ENCODE measurements around the gene NUP85. TPM values are rescaled to one million over a fixed set of nuclear protein-coding genes. Genes with fewer than 3 reads are reported as not detected.

NUP85 gene, protein sequence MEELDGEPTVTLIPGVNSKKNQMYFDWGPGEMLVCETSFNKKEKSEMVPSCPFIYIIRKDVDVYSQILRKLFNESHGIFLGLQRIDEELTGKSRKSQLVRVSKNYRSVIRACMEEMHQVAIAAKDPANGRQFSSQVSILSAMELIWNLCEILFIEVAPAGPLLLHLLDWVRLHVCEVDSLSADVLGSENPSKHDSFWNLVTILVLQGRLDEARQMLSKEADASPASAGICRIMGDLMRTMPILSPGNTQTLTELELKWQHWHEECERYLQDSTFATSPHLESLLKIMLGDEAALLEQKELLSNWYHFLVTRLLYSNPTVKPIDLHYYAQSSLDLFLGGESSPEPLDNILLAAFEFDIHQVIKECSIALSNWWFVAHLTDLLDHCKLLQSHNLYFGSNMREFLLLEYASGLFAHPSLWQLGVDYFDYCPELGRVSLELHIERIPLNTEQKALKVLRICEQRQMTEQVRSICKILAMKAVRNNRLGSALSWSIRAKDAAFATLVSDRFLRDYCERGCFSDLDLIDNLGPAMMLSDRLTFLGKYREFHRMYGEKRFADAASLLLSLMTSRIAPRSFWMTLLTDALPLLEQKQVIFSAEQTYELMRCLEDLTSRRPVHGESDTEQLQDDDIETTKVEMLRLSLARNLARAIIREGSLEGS
- total RNA-seq = 26.8 and 38.6 TPM in 2 replicates

DNA sequence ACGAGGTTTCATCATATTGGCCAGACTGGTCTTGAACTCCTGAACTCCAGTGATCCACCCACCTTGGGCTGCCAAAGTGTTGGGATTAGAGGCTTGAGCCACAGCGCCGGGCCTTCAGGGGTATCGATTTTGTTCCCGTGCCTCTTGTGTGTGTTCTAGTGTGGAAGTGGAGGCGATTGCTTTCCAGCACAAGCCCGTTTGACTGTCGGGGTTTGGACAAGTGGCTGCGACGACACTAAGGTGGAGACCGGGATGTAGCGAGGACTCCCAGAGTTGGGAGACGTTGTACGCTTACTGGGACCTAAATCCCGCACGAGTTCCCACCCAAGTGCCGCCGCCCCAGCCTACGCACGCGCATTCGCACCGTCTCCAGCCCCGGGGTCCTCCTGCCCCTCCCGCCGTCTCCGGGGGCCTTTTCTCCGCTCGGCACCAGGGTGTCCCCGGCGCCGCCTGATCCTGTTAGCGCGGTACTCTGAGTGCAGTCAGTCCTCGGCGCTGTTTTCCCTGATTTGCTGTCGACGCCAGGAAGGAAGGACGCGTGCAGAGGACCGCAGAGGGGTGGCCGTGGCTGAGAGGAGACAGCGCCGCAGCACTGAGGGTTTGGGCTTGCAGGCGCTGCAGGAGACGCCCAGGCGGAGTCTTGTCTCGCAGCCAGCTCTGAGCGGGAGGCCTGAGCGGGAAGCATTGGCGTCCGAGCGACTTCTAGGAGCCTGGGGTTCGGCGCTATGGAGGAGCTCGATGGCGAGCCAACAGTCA, at the start of gene NUP85:
Gene NUP85 (plus strand): TSS at position 643 of the 756 bp plus-strand sequence. CDS start 83 bp downstream, at position 726.

GRCh38 chr17:75182569-75183436, 22.7 kb upstream of the NUP85 start, which contains the start of gene SUMO2:
Gene SUMO2, minus strand, starts transcription at chr17:75182959. Its CDS starts 125 bp downstream, at chr17:75182834.

GRCh38 chr17:75261336-75262111, 56.0 kb downstream of the NUP85 start, which contains the start of the genes GGA3 and MRPS7:
Gene GGA3, minus strand, starts transcription at chr17:75261606. Its CDS starts 19 bp downstream, at chr17:75261587.
Gene MRPS7, plus strand, starts transcription at chr17:75261879. Its CDS starts 22 bp downstream, at chr17:75261901.

GRCh38 chr17:75270966-75271232, 65.4 kb downstream of the NUP85 start, which contains the start of gene MIF4GD:
Gene MIF4GD, minus strand, starts transcription at chr17:75271231. Its CDS starts 1,036 bp downstream, at chr17:75270195.

Other genes with a start within 250 kb of the NUP85 start
- 4.3 TPM in 1 of 2 replicates, not detected in the other for gene HID1, start 232.9 kb upstream of the NUP85 start, total RNA-seq
- 18.8 and 29.2 TPM in 2 replicates for gene CDR2L, start 218.0 kb upstream of the NUP85 start, total RNA-seq
- 55.7 and 64.6 TPM in 2 replicates for gene MRPL58, start 193.0 kb upstream of the NUP85 start, total RNA-seq
- 169 and 302 TPM in 2 replicates for gene ATP5PD, start 158.7 kb upstream of the NUP85 start, total RNA-seq
- 8.3 and 13.8 TPM in 2 replicates for gene KCTD2, start 158.5 kb upstream of the NUP85 start, total RNA-seq
- gene SLC16A5, start 117.7 kb upstream of the NUP85 start, total RNA-seq = 12.7 and 19.1 TPM in 2 replicates
- gene ARMC7, start 95.7 kb upstream of the NUP85 start, total RNA-seq = 2.5 and 13.3 TPM in 2 replicates
- gene NT5C, start 73.9 kb upstream of the NUP85 start, total RNA-seq = 83.4 and 139 TPM in 2 replicates
- gene JPT1, start 51.2 kb upstream of the NUP85 start, total RNA-seq = 105 and 339 TPM in 2 replicates
- 108 and 122 TPM in 2 replicates for gene SUMO2, start 22.7 kb upstream of the NUP85 start, total RNA-seq
- gene GGA3, start 55.9 kb downstream of the NUP85 start, total RNA-seq = 13.3 and 15.5 TPM in 2 replicates
- gene MRPS7, start 56.2 kb downstream of the NUP85 start, total RNA-seq = 43.4 and 53.0 TPM in 2 replicates
- gene MIF4GD, start 65.6 kb downstream of the NUP85 start, total RNA-seq = 5.8 and 8.0 TPM in 2 replicates
- gene SLC25A19, start 83.8 kb downstream of the NUP85 start, total RNA-seq = 3.0 and 10.2 TPM in 2 replicates
- gene GRB2, start 200.0 kb downstream of the NUP85 start, total RNA-seq = 76.8 and 82.6 TPM in 2 replicates

Measured in epithelial cell of alveolus of lung (primary cell).